ENCODE results near the gene FAM136A. TPM values are rescaled to one million over a fixed set of nuclear protein-coding genes. Genes with fewer than 3 reads are reported as not detected.
"Not testable (repeated sequence)": the region's sequence is repeated elsewhere in the genome, so short reads cannot be mapped to it uniquely, and the experiment has no call there.

The FAM136A gene
- total RNA-seq, 4 donors from 2014 or later, result 16.3 to 19.6 (median 17.7) TPM

DNA sequence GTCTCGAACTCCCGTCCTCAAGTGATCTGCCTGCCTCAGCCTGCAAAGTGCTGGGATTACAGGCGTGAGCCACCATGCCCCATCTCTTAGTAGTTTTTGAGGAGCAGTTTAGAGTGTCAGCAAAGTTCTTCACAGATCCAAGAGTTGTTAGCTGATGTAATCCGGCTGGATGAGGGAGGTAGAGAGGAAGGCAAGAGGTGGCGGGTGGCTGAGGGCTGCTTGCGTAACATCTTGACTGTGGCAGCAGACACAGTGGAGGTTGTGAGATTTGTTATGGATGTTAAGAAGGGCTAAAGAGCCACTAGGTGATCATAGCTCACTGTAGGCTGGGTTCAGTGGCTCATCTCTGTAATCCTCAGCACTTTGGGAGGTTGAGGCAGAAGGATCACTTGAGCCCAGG, 19.5 kb upstream of the FAM136A start:
- no peak for TF ChIP-seq CTCF (IDR thresholded peaks at IDR 0.05)
- DNase-seq (ENCODE audit: low spot score), result no peak
- ATAC-seq (ENCODE audit: low FRiP score), result no peak

DNA sequence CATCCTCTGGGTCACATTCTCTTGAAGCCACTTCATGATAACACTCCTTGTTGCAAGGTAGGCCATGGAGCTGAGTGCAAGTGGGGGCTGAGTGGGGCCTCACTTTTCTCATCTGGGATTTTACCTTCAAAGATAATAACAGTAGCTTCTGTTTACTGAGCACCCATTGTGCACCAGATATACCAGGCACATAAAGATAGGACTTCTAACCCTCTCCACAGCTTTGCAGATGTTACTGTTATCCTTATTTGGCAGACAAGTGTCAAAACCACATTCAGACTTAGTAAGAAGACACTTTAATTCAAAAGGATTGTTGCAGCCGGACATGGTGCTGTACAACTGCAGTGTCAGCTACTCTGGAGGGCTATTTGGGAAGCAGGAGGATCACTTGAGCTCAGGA, 12.8 kb upstream of the FAM136A start:
- ATAC-seq (ENCODE audit: low FRiP score), result no peak
- DNase-seq (ENCODE audit: low spot score), result no peak
- TF ChIP-seq CTCF (IDR thresholded peaks at IDR 0.05), result no peak

DNA sequence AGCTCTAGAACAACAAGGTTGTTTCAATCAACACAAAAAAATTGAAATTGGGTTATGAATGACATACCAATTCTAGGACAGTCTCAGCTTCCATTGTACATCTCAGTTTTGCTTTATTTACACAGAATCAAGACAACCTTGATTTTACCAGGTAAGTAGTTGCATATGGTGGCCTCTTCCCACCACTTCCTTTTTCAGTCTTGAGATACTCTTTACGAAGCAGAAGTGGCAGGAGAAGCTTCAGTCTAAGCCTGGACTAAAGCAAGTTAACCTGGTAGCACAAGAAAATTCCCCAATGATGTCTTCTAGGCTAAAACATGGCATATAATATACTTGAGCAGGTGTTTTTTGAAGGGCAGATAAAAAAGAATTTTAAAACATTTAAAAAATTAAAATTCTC, 10.7 kb upstream of the FAM136A start:
- DNase-seq (ENCODE audit: low spot score), result no peak
- no peak for TF ChIP-seq CTCF (IDR thresholded peaks at IDR 0.05)
- ATAC-seq (ENCODE audit: low FRiP score), result no peak

GRCh38 chr2:70310899-70311298, 9.0 kb upstream of the FAM136A start:
- ATAC-seq (ENCODE audit: low FRiP score) (no peak), DNase-seq (ENCODE audit: low spot score) (no peak)
- no peak for TF ChIP-seq CTCF (IDR thresholded peaks at IDR 0.05)

DNA sequence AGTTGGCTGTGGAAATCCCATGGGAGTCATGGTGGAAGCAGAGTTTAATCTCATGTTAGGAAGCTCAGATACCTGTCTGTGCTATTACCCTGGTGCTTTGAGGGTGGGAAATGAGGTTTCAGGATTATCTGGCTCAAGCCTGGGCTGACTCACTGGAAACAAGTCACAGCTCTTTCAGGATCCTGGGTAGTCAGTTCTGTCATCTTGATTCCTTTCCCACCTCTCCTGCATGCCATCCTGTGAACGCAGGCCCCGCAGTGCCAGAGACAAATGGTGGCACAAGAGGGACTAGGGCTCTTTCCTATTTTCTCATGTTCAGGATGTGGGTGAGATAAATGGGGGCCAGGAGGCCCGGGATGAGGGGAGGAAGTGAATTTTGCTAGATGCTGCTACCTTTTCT, 3.7 kb upstream of the FAM136A start:
- TF ChIP-seq CTCF (IDR thresholded peaks at IDR 0.05), result no peak
- ATAC-seq (ENCODE audit: low FRiP score) (no peak), DNase-seq (ENCODE audit: low spot score) (no peak)

DNA sequence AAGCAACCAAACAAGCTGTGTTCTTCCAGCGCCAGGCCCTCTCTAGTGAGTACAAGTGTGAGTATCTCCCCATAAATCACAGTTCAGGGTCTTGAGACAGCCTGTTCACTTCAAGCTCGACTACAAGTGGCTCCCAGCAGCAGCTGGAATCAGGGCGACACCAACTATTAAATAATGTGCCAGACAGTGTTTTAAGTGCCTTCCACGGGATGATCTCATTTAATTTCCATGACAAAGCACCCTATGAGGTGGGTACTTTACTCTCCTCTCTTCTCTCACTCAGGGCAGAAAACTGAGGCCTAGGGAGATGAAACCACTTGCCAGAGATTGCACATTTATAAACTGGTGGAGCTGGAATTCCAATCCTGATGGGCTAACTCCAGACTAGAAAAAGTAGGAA, 2.6 kb upstream of the FAM136A start:
- no peak for ATAC-seq (ENCODE audit: low FRiP score)
- DNase-seq (ENCODE audit: low spot score), result no peak
- no peak for TF ChIP-seq CTCF (IDR thresholded peaks at IDR 0.05)

GRCh38 chr2:70303186-70303585, 1.3 kb upstream of the FAM136A start:
- TF ChIP-seq CTCF (IDR thresholded peaks at IDR 0.05), result no peak
- no peak for ATAC-seq (ENCODE audit: low FRiP score)
- DNase-seq (ENCODE audit: low spot score), result no peak

DNA sequence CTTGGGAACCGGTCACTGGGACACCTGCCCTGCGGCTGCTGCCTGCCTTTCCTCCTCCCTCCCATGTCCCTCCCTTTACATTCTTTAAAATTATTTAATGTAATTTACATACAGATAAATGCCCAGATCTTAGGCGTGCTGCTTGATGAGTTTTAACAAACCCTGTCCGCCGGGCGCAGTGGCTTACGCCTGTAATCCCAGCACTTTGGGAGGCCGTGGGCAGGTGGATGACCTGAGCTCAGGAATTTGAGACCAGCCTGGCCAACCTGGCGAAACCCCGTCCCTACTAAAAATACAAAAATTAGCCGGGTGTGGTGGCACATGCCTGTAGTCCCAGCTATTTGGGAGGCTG, 304 bp upstream of the FAM136A start:
- not testable (repeated sequence) for ATAC-seq (ENCODE audit: low FRiP score); DNase-seq (ENCODE audit: low spot score)

All from omental fat pad (tissue), 4 donors.